Adipocyte (in vitro differentiated cells): ENCODE data around the gene BBIP1.

Source experiments
- DNase-seq: peaks from one replicate; pipeline ENCODE4 v3.0.0-alpha.2; 2015; ENCODE audit warnings: low read depth
- H3K27me3 ChIP-seq: replicated peaks from 2 replicates; pipeline ENCODE4 v1.7.0; 2013; ENCODE audit warnings: mild to moderate bottlenecking, low read length, moderate library complexity; ENCODE audit not compliant: control insufficient read depth, insufficient read depth
- H3K36me3 ChIP-seq: 2 replicates; pipeline ENCODE4 v1.7.0; 2013; ENCODE audit warnings: low read length, mild to moderate bottlenecking, moderate library complexity; ENCODE audit not compliant: control insufficient read depth, insufficient read depth, severe bottlenecking
- H3K4me1 ChIP-seq: 2 replicates; pipeline ENCODE4 v1.7.0; 2013; ENCODE audit warnings: mild to moderate bottlenecking, low read length, moderate library complexity; ENCODE audit not compliant: control insufficient read depth, insufficient read depth
- H3K4me3 ChIP-seq: 2 replicates; pipeline ENCODE4 v1.7.0; 2013; ENCODE audit warnings: mild to moderate bottlenecking, low read length, moderate library complexity
- H3K9ac ChIP-seq: 2 replicates; pipeline ENCODE4 v1.7.0; 2013; ENCODE audit warnings: mild to moderate bottlenecking, low read length, moderate library complexity
- H3K9me3 ChIP-seq: 2 replicates; pipeline ENCODE4 v1.7.0; 2013; ENCODE audit warnings: mild to moderate bottlenecking, low read length, moderate library complexity; ENCODE audit not compliant: control insufficient read depth

Gene BBIP1

DNA sequence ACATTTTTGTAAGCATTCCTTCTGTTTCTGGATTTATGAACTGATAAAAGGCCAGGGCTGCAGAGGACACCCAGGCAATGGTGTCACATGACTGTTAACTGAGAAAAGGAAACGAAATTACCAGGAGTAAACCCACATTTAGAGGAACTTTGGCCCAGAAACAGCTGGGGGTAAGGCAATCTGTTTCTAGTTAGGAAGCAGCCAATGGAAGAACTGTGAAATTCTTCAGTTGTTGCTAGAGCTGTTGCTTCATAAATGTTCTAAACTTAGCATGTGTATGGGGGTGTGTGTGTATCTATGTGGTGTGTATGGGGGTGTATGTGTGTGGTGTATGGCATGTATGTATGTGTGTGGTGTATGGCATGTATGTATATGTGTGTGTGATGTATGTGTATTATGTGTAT lies 59.0 kb downstream of the BBIP1 start:
- peaks cover 63% of the 10 kb centered on the region for H3K4me1 ChIP-seq
- H3K4me3 ChIP-seq, result no peak overlapping the region
- no peaks in the 10 kb centered on the region for H3K9me3 ChIP-seq
- H3K36me3 ChIP-seq, result no peaks in the 10 kb centered on the region
- DNase-seq, result peak; percentile 90
- H3K27me3 ChIP-seq, result no peaks in the 10 kb centered on the region
- H3K9ac ChIP-seq, result peak overlapping the region; percentile 85

DNA sequence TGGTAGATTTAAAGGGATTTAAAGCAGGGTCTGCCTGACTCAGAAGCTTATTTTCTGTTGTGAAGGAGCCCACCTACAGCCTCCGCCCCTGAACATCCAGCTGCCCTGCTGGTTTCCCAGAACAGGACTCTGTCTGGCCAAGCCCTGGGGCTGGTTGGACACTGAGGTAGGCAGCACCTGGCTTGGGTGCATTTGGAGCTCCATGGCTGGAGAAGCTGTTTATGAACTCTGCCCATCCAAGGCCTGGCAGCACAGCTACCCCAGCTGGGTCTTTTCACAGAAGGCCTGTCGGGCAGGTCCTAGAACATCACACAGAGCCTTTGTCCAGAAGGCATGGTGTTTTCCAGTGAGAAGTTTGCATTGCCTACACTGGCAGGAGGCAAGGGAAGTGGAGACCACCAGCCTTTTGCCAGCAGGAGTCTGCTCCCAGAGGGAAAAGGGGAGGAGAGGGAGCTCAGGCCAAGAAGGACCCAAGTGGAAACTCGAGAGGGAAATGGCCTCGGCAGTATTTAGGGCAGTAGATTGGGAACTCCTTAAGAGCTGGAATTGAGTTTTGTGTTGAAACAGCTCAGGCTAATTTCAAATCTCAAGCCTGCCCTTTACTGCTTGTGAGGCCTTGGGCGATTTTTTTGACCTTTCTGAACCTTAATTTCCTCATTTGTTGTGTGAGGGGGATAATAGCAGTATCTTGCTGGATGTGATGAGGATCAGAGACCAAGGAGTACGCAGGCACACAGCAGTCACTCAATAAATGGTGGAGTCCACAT lies 59.6 kb downstream of the BBIP1 start:
- Histone ChIP-seq H3K4me3 (peak overlapping the region; percentile 43), H3K9ac (peak overlapping the region; percentile 85), H3K36me3 (no peaks in the 10 kb centered on the region), H3K9me3 (no peaks in the 10 kb centered on the region), H3K27me3 (no peaks in the 10 kb centered on the region), H3K4me1 (peaks cover 60% of the 10 kb centered on the region)
- peak; percentile 42 for DNase-seq

DNA sequence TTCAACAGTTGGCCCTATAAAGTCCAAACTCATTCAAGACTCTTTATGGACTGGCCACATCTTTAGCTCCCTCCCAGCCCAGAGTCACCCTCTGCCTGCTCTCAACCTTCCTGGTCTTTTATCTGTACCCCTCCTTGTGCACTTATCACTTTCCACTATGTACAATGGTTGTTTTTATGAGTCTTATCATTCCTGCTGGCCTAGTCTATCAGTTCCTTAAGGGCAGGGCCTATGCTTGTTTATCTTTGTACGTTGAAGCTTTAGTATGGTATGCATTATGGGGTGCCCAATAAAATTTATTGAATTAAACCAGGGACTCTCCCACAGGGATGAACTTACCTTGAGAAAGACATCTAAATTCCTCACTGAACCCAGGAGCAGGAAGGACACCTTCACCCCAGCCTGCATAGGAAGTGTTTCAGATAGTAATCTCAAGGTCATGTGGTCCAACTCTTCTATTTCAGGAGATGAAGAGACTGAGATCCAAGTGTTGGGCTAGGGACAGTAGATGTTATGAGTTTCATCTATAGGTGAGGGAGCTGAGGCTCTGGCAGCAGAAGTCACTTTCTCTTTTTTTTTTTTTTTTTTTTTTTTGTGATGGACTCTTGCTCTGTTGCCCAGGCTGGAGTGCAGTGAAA lies 60.6 kb downstream of the BBIP1 start:
- H3K9me3 ChIP-seq, result no peaks in the 10 kb centered on the region
- no peak overlapping the region for H3K4me3 ChIP-seq
- H3K36me3 ChIP-seq, result no peaks in the 10 kb centered on the region
- H3K4me1 ChIP-seq, result peaks cover 54% of the 10 kb centered on the region
- DNase-seq, result no peak
- peak overlapping the region; percentile 17 for H3K9ac ChIP-seq
- no peaks in the 10 kb centered on the region for H3K27me3 ChIP-seq

DNA sequence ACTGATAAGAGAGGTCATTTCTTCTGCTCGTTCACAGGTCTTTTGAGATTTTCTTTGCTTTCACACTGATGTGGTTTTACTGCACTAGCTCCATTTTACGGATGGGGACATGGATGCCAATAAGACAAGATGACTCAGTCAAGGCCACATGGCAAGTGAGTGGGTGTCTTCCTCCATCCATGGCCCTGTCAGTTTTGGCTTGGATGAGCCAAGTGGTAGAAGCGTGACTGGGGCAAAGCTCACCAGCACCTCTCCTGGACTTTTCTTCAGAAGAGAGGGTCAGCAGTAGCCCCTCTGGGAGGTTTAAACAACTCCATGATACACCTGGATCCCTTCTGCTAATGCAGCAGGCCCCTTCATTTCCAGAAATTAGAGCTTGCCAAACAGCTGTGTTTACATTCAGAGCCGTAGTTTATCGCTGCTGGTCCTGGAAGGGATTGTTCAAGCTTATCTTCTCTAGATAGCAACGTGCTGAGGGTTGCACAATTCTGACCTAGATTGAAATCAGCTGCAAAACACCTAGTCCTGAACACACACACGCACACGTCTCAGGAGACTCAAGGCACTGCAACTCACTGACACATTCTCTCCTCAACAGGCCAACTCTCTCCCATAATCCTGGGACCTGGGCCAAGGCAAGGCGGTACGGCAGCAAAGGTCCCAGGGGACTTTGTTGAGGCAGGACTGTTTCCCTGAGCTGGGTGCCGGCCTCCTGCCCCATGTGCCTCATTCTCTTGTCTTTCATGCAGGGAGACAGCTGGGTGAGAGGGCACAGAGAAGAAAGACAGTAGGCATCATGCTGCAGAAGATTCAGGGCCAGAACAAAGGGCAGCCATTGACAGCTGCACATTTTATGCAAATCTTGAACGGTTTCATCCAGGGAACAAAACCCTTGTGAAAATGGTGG lies 61.5 kb downstream of the BBIP1 start:
- Histone ChIP-seq H3K36me3 (no peaks in the 10 kb centered on the region), H3K27me3 (no peaks in the 10 kb centered on the region), H3K9ac (peak overlapping the region; percentile 17), H3K9me3 (no peaks in the 10 kb centered on the region), H3K4me3 (no peak overlapping the region), H3K4me1 (peaks cover 46% of the 10 kb centered on the region)
- no peak for DNase-seq

DNA sequence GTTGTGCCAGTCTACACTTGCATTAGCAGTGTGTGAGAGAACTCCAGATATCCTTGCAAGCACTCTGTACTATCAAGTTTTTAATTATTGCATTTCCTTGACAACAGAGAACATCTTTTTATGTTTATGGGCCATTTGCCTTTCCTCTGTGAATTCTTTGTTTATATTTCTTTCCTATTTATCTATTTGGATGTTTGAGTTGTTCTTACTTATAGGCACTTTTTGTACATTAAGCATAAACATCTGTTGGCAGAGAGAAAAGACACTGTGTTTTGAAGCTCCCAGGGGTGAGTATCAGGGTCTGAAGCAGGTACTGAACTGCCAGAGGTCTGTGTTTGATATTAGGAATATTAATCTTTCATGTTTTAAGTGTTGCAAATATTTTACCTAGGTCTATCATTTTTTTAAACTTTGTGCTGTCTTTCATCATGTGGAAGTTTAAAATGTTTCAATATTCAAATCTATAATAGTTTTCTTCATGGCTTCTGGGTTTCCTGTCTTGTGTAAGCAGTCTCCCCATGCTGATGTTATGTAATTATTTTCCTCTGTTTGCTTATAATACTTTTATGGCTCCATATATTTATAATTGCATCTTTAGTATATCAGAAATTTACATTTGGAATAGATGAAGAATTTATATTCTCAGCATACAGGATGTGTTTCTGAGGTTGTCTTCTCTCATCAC lies 64.9 kb downstream of the BBIP1 start:
- DNase-seq, result no peak
- Histone ChIP-seq H3K9me3 (no peaks in the 10 kb centered on the region), H3K36me3 (no peaks in the 10 kb centered on the region), H3K9ac (no peak overlapping the region), H3K4me1 (peaks cover 35% of the 10 kb centered on the region), H3K4me3 (no peak overlapping the region), H3K27me3 (no peaks in the 10 kb centered on the region)

DNA sequence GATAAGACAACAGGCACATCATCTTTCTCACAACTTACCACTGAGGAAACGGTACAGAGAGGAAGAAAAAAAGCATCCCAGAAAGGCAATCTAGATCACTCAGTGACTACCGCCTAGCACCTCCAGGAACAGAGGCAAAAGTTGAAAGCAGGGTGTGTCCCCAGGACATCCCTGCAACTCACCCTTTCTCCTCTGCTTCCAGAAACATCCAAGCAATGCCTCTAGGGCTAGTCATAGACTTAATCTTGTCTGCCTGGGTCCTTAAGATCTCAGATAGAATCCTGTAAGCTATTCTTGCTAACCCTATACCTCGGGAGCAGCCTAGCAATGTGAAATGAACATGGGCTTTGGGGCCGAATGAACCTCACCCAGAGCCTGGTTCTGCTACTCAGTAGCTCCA lies 66.0 kb downstream of the BBIP1 start:
- Histone ChIP-seq H3K36me3 (no peaks in the 10 kb centered on the region), H3K4me1 (peaks cover 25% of the 10 kb centered on the region), H3K9me3 (no peaks in the 10 kb centered on the region), H3K9ac (no peak overlapping the region), H3K4me3 (no peak overlapping the region), H3K27me3 (no peaks in the 10 kb centered on the region)
- DNase-seq, result no peak

DNA sequence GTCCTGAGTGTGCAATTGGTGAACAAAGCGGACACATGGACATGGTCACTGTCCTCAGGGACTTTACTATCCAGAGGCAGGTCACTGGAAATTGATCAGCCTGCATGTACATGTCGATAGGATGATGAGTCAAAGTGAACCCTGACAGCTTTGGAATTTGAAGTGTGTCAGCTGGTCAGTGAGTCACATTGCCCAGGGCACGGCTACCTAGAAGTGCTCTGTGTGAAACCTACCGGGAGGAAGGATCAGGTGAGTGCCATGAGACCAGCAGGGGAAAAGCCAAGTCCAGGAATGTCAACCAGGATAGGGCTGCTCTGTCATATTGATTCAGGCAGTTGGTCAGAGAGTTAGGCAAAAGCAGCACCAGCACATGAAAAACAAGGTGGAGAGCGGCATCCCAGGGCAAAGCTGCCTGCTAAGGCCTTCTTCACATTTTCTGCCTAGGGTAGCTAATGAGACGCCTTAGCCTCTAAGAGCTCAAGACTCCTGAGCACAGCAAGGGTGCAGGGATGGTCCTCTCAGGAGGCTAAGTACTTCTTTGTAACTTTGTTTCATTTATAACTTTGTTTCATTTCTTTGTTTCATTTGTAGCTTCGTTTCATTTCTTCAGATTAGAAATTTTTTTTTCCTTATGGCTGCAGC lies 66.6 kb downstream of the BBIP1 start:
- Histone ChIP-seq H3K9me3 (no peaks in the 10 kb centered on the region), H3K9ac (no peak overlapping the region), H3K4me1 (peaks cover 23% of the 10 kb centered on the region), H3K4me3 (no peak overlapping the region), H3K36me3 (no peaks in the 10 kb centered on the region), H3K27me3 (no peaks in the 10 kb centered on the region)
- no peak for DNase-seq

DNA sequence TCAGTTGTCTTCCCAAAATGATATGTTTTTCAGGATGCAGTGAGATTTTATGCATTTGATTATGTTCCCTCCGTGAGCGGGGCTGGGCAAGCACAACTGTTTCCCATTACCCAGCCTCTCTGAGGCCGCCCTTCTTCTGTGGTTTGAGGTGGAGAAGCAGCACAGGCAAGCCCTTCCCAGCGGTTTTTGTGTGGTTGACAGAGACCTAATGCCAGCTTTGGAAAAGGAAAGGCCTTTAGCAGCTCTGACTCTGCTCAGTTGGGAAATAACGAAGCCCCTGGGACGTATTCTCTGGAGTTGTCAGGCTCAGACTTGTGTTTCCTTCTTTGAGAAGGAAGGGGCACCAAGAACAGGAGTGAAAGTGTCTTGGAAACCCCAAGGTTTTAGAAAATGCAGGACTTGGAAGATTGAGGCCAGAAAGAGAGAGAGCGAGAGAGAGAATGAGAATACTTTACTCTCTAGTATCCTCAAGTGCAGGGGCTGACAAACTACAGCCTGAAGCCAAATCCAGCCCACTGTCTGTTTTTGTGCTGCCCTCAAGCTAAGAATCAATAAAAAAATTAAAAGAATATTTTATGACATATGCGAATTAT lies 67.9 kb downstream of the BBIP1 start:
- peak overlapping the region; percentile 43 for H3K9ac ChIP-seq
- H3K36me3 ChIP-seq, result no peaks in the 10 kb centered on the region
- H3K9me3 ChIP-seq, result no peaks in the 10 kb centered on the region
- H3K4me3 ChIP-seq, result no peak overlapping the region
- peaks cover 6% of the 10 kb centered on the region for H3K27me3 ChIP-seq
- peaks cover 20% of the 10 kb centered on the region for H3K4me1 ChIP-seq
- peak; percentile 57 for DNase-seq

DNA sequence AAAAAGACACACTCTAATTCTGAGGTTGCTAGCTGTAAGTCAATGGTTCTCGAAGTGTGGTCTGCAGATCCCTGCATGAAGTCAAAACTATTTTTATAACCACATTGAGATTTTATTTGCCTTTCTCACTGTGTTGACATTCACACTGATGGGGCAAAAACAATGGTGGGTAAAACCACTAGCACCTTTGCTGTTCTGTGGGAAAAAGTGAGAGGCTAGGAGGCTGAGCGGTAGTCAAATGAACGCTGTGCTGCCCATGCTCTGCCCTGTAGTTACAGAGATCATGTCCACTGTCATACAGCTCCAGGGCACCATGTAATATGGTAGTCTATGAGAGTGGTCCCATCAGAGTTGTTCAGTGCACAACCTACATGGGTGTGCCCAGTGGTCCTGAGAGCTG lies 68.9 kb downstream of the BBIP1 start:
- peaks cover 19% of the 10 kb centered on the region for H3K4me1 ChIP-seq
- H3K9me3 ChIP-seq, result no peaks in the 10 kb centered on the region
- H3K27me3 ChIP-seq, result peaks cover 6% of the 10 kb centered on the region
- H3K9ac ChIP-seq, result no peak overlapping the region
- H3K4me3 ChIP-seq, result no peak overlapping the region
- no peak for DNase-seq
- no peaks in the 10 kb centered on the region for H3K36me3 ChIP-seq
